OCI-LY3 (cell line): ENCODE measurements around the gene RAP1A.

Source experiments
- H2AFZ ChIP-seq: fragments of 200-600, 300-600 bp; shearing (Covaris generic); 2 replicates; pipeline ENCODE4 v1.6.0; 2014; ENCODE audit warnings: antibody characterized with exemption, low read depth, low read length
- H3K27ac ChIP-seq: fragments of 200-600, 300-600 bp; sonication (generic); 2 replicates; pipeline ENCODE4 v1.5.1; 2014; ENCODE audit warnings: mild to moderate bottlenecking, low read length, moderate library complexity, mixed read lengths
- H3K27me3 ChIP-seq: fragments of 200-600, 300-600 bp; sonication (generic); 2 replicates; pipeline ENCODE4 v1.6.1; 2014; ENCODE audit warnings: low read depth, low read length, mixed read lengths
- H3K36me3 ChIP-seq: fragments of 200-600, 300-600 bp; sonication (generic); replicated peaks from 2 replicates; pipeline ENCODE3; 2014; ENCODE audit warnings: low read depth, low read length, mixed read lengths
- H3K4me1 ChIP-seq: fragments of 300-600, 200-600 bp; sonication (generic); 2 replicates; pipeline ENCODE4 v1.6.1; 2014; ENCODE audit warnings: low read length, mixed read lengths
- H3K4me2 ChIP-seq: fragments of 200-600, 300-600 bp; sonication (generic); 2 replicates; pipeline ENCODE4 v1.6.1; 2014; ENCODE audit warnings: low read length, mixed read lengths
- H3K4me3 ChIP-seq: fragments of 300-600, 200-600 bp; sonication (generic); 2 replicates; pipeline ENCODE4 v1.5.1; 2014; ENCODE audit warnings: antibody characterized with exemption, mild to moderate bottlenecking, low read length, moderate library complexity
- H3K79me2 ChIP-seq: fragments of 300-600, 200-600 bp; shearing (Covaris generic); 2 replicates; pipeline ENCODE4 v1.6.1; 2014; ENCODE audit warnings: mild to moderate bottlenecking, low read length, mixed read lengths
- H3K9ac ChIP-seq: fragments of 300-600, 200-600 bp; shearing (Covaris generic); 2 replicates; pipeline ENCODE4 v1.6.0; 2014; ENCODE audit warnings: mild to moderate bottlenecking, low read length, moderate library complexity
- H3K9me3 ChIP-seq: fragments of 200-600, 300-600 bp; shearing (Covaris generic); 2 replicates; pipeline ENCODE4 v1.6.1; 2014; ENCODE audit warnings: low read length, mixed read lengths; ENCODE audit not compliant: insufficient read depth
- H4K20me1 ChIP-seq: fragments of 200-600, 300-600 bp; sonication (generic); 2 replicates; pipeline ENCODE4 v1.6.1; 2016; ENCODE audit warnings: low read length, mixed read lengths; ENCODE audit not compliant: insufficient read depth
- CTCF ChIP-seq: fragments of 200-600, 300-600 bp; sonication (generic); IDR thresholded peaks from 2 replicates; pipeline ENCODE4 v1.5.1; 2014; ENCODE audit warnings: antibody characterized with exemption, low read length, low read depth
- EZH2phosphoT487 ChIP-seq: fragments of 200-600 bp; shearing (Covaris generic); IDR thresholded peaks from 2 replicates; pipeline ENCODE4 v1.6.1; 2018; ENCODE audit warnings: antibody characterized with exemption, mixed run types, low read depth

The RAP1A gene

GRCh38 chr1:111742938-111743549 is 123.5 kb downstream of the RAP1A start:
- Histone ChIP-seq H3K4me1 (peaks cover 12% of the 10 kb centered on the region), H3K9ac (no peak overlapping the region), H3K4me3 (no peak overlapping the region), H3K27me3 (no peaks in the 10 kb centered on the region), H3K79me2 (0 out of 2 replicates have a peak, but pooled peaks cover under 1% of the 10 kb centered on the region), H3K4me2 (no peak overlapping the region), H3K36me3 (no peaks in the 10 kb centered on the region), H3K27ac (no peak overlapping the region), H4K20me1 (no peaks in the 10 kb centered on the region), H2AFZ (no peak overlapping the region), H3K9me3 (no peaks in the 10 kb centered on the region)
- TF ChIP-seq EZH2phosphoT487 (no peak), CTCF (no peak)

- no peaks in the 10 kb centered on the region for H3K79me2 ChIP-seq
- H3K27ac ChIP-seq = no peak overlapping the region
- no peak overlapping the region for H3K4me2 ChIP-seq
- no peaks in the 10 kb centered on the region for H3K27me3 ChIP-seq
- H3K9me3 ChIP-seq = no peaks in the 10 kb centered on the region
- peaks cover 11% of the 10 kb centered on the region; the same call in 1 of the 2 replicates for H3K4me1 ChIP-seq
- H3K9ac ChIP-seq = no peak overlapping the region
- H3K36me3 ChIP-seq = no peaks in the 10 kb centered on the region
- TF ChIP-seq EZH2phosphoT487 = no peak
- TF ChIP-seq CTCF = no peak
- no peaks in the 10 kb centered on the region for H4K20me1 ChIP-seq
- no peak overlapping the region for H3K4me3 ChIP-seq
- no peak overlapping the region for H2AFZ ChIP-seq
Measured at GRCh38 chr1:111743679-111744101, 124.1 kb downstream of the RAP1A start.

GRCh38 chr1:111745675-111746613 is 126.4 kb downstream of the RAP1A start:
- TF ChIP-seq EZH2phosphoT487 = no peak
- TF ChIP-seq CTCF = no peak
- Histone ChIP-seq H3K9ac (no peak overlapping the region), H3K27ac (no peak overlapping the region), H3K9me3 (no peaks in the 10 kb centered on the region), H3K27me3 (no peaks in the 10 kb centered on the region), H3K4me2 (no peak overlapping the region), H3K79me2 (no peaks in the 10 kb centered on the region), H3K4me3 (no peak overlapping the region), H4K20me1 (no peaks in the 10 kb centered on the region), H2AFZ (no peak overlapping the region), H3K36me3 (no peaks in the 10 kb centered on the region), H3K4me1 (peaks cover 6% of the 10 kb centered on the region; the same call in 1 of the 2 replicates)

GRCh38 chr1:111746614-111746999 is 127.0 kb downstream of the RAP1A start:
- Histone ChIP-seq H2AFZ (no peak overlapping the region), H3K4me1 (peaks cover 6% of the 10 kb centered on the region; the same call in 1 of the 2 replicates)

More at GRCh38 chr1:111746614-111746999, 127.0 kb downstream of the RAP1A start:
- Histone ChIP-seq H3K9ac (no peak overlapping the region), H3K79me2 (no peaks in the 10 kb centered on the region), H3K9me3 (no peaks in the 10 kb centered on the region), H3K36me3 (no peaks in the 10 kb centered on the region), H3K27ac (no peak overlapping the region), H3K27me3 (no peaks in the 10 kb centered on the region), H3K4me2 (no peak overlapping the region), H4K20me1 (no peaks in the 10 kb centered on the region), H3K4me3 (no peak overlapping the region)
- no peak for TF ChIP-seq EZH2phosphoT487
- TF ChIP-seq CTCF = no peak
